HCT116 (cell line): ENCODE measurements around the gene CRIM1. TPM values are rescaled to one million over a fixed set of nuclear protein-coding genes. Genes with fewer than 3 reads are reported as not detected.

Experiments used
- ATAC-seq: fragments of 200-7000 bp; cut with Tn5 transposase; 2 replicates; pipeline ENCODE4 v1.9.1; 2020; ENCODE audit warnings: mild to moderate bottlenecking, moderate library complexity
- BruUV-seq: library from RNA; stranded (reverse); fragments of 400-500 nt; replicated peaks from 2 replicates; lab custom pipeline; 2021; lab: Mats Ljungman, UMichigan
- CTCF ChIA-PET: fragments of 300-600 bp; sonication (Branson Sonifier 250); formaldehyde crosslinking; loops from one replicate; lab custom pipeline; 2021; ENCODE audit warnings: antibody characterized with exemption; lab: Charles Lee
- POLR2A ChIA-PET: fragments of 300-600, 350-600 bp; sonication (Branson Sonifier 250); formaldehyde crosslinking; loops from one replicate; lab custom pipeline; 2021; ENCODE audit warnings: antibody characterized with exemption; lab: Charles Lee
- RAD21 ChIA-PET, 2 experiments: fragments of 300-600 bp; sonication (Branson Sonifier 250); formaldehyde crosslinking; loops; one replicate each; lab custom pipeline; 2023; ENCODE audit warnings: low total read pairs in 2 of 2; ENCODE audit not compliant: uncharacterized antibody in 2 of 2, unreplicated experiment in 2 of 2, low non-redundant PET in 1 of 2; lab: Charles Lee
- DNase-seq: peaks from one replicate; pipeline ENCODE4 v3.0.0-alpha.2; 2010; ENCODE audit warnings: low read depth, low spot score
- H2AFZ ChIP-seq: fragments of 200-600 bp; shearing (Covaris generic), sonication (generic); 2 replicates; pipeline ENCODE4 v1.6.1; 2017; ENCODE audit warnings: low read depth, mixed run types, mixed read lengths, antibody characterized with exemption, low read length; ENCODE audit not compliant: poor library complexity, severe bottlenecking
- H3K27ac ChIP-seq: 2 replicates; pipeline ENCODE4 v1.5.1; 2012; ENCODE audit warnings: low read depth, low read length
- H3K27me3 ChIP-seq: fragments of 200-600 bp; sonication (generic); 2 replicates; pipeline ENCODE4 v1.6.1; 2016; ENCODE audit warnings: mixed run types, low read length, mixed read lengths; ENCODE audit not compliant: insufficient read depth
- H3K36me3 ChIP-seq, 2 experiments: fragments of 200-500 bp in 1 of 2; fragments of 200-600 bp in 1 of 2; sonication (Bioruptor generic) in 1 of 2; sonication (generic) in 1 of 2; 2 replicates each; pipeline versions ENCODE4 v1.5.1 to v1.6.1; 2014 to 2016; ENCODE audit warnings: low read length in 2 of 2, inconsistent platforms in 1 of 2, mixed read lengths in 1 of 2, mixed run types in 1 of 2; ENCODE audit not compliant: insufficient read depth in 2 of 2, control insufficient read depth in 1 of 2
- H3K4me1 ChIP-seq, 2 experiments: fragments of 200-600 bp in 1 of 2; sonication (generic) in 1 of 2; 2 replicates each; pipeline versions ENCODE4 v1.5.1 to v1.6.1; 2012 to 2017; ENCODE audit warnings: low read length in 2 of 2, inconsistent platforms in 1 of 2, mild to moderate bottlenecking in 1 of 2, mixed read lengths in 1 of 2, mixed run types in 1 of 2, moderate library complexity in 1 of 2; ENCODE audit not compliant: insufficient read depth in 2 of 2, control insufficient read depth in 1 of 2
- H3K4me2 ChIP-seq: fragments of 200-600 bp; sonication (generic); 2 replicates; pipeline ENCODE4 v1.6.1; 2017; ENCODE audit warnings: mixed run types, low read length, mixed read lengths
- H3K4me3 ChIP-seq, 2 experiments: fragments of 200-600 bp in 1 of 2; sonication (generic) in 1 of 2; replicated peaks in 1 of 2; 2 replicates each; pipeline ENCODE4 v1.5.1; 2011 to 2016; ENCODE audit warnings: low read length in 2 of 2, control low read depth in 1 of 2, low read depth in 1 of 2, mild to moderate bottlenecking in 1 of 2, mixed read lengths in 1 of 2, mixed run types in 1 of 2
- H3K79me2 ChIP-seq: fragments of 200-600 bp; sonication (generic); 2 replicates; pipeline ENCODE4 v1.6.1; 2017; ENCODE audit warnings: mild to moderate bottlenecking, mixed run types, low read length, moderate library complexity, mixed read lengths; ENCODE audit not compliant: insufficient read depth
- H3K9ac ChIP-seq: fragments of 200-600 bp; sonication (generic); 2 replicates; pipeline ENCODE4 v1.6.1; 2016; ENCODE audit warnings: low read length, mixed read lengths
- H3K9me2 ChIP-seq: fragments of 200-600 bp; sonication (generic), shearing (Covaris generic); 2 replicates; pipeline ENCODE4 v1.6.1; 2017; ENCODE audit warnings: mixed run types, mild to moderate bottlenecking, moderate library complexity; ENCODE audit not compliant: insufficient read depth
- H3K9me3 ChIP-seq, 2 experiments: fragments of 200-500 bp in 1 of 2; fragments of 200-600 bp in 1 of 2; sonication (Bioruptor generic) in 1 of 2; sonication (generic) in 1 of 2; 2 replicates each; pipeline ENCODE4 v1.6.1; 2014 to 2017; ENCODE audit warnings: low read length in 2 of 2, mixed read lengths in 2 of 2, inconsistent platforms in 1 of 2, low read depth in 1 of 2, mild to moderate bottlenecking in 1 of 2, mixed run types in 1 of 2, moderate library complexity in 1 of 2; ENCODE audit not compliant: control insufficient read depth in 1 of 2, insufficient read depth in 1 of 2
- H4K20me1 ChIP-seq: fragments of 200-600 bp; sonication (generic), shearing (Covaris generic); 2 replicates; pipeline ENCODE4 v1.6.1; 2017; ENCODE audit warnings: mixed run types, mild to moderate bottlenecking, moderate library complexity; ENCODE audit not compliant: insufficient read depth
- ATF3 ChIP-seq: IDR thresholded peaks from 2 replicates; pipeline ENCODE4 v1.6.1; 2012
- CBX3 ChIP-seq: IDR thresholded peaks from 2 replicates; pipeline ENCODE4 v1.6.1; 2012; ENCODE audit warnings: low read depth
- CEBPB ChIP-seq: IDR thresholded peaks from 2 replicates; pipeline ENCODE4 v1.6.1; 2012; ENCODE audit warnings: low read depth
- CTCF ChIP-seq, 3 experiments: fragments of 200-600 bp in 1 of 3; sonication (generic) in 1 of 3; IDR thresholded peaks in 2 of 3; conservative IDR thresholded peaks in 1 of 3; 2 replicates each; pipeline ENCODE4 v1.5.1; 2012 to 2017; ENCODE audit warnings: low read depth in 2 of 3, low read length in 2 of 3, antibody characterized with exemption in 1 of 3, borderline replicate concordance in 1 of 3, control low read depth in 1 of 3, mild to moderate bottlenecking in 1 of 3, mixed read lengths in 1 of 3, mixed run types in 1 of 3, moderate library complexity in 1 of 3; ENCODE audit not compliant: insufficient read depth in 1 of 3
- EGR1 ChIP-seq: IDR thresholded peaks from 2 replicates; pipeline ENCODE4 v1.6.1; 2012; ENCODE audit warnings: low read depth
- ELF1 ChIP-seq: IDR thresholded peaks from 2 replicates; pipeline ENCODE4 v1.6.1; 2012; ENCODE audit warnings: low read depth, borderline replicate concordance
- EZH2 ChIP-seq: fragments of 200-600 bp; sonication (generic); IDR thresholded peaks from 2 replicates; pipeline ENCODE4 v1.6.1; 2017; ENCODE audit warnings: antibody characterized with exemption, mixed run types
- EZH2phosphoT487 ChIP-seq: fragments of 200-600 bp; IDR thresholded peaks from 2 replicates; pipeline ENCODE4 v1.6.1; 2018; ENCODE audit warnings: antibody characterized with exemption, borderline replicate concordance
- FOSL1 ChIP-seq: IDR thresholded peaks from 2 replicates; pipeline ENCODE4 v1.6.1; 2012; ENCODE audit warnings: low read depth
- JUND ChIP-seq: IDR thresholded peaks from 2 replicates; pipeline ENCODE4 v1.6.1; 2012
- MAX ChIP-seq: IDR thresholded peaks from 2 replicates; pipeline ENCODE4 v1.6.1; 2012
- POLR2A ChIP-seq: IDR thresholded peaks from 2 replicates; pipeline ENCODE4 v1.7.0; 2011; ENCODE audit warnings: borderline replicate concordance; ENCODE audit not compliant: insufficient read depth, insufficient read length; ENCODE audit errors: extremely low read depth
- REST ChIP-seq: IDR thresholded peaks from 2 replicates; pipeline ENCODE4 v1.6.1; 2012; ENCODE audit warnings: low read depth
- SIN3A ChIP-seq: IDR thresholded peaks from 2 replicates; pipeline ENCODE4 v1.6.1; 2012; ENCODE audit warnings: low read depth
- SP1 ChIP-seq: IDR thresholded peaks from 2 replicates; pipeline ENCODE4 v1.6.1; 2012; ENCODE audit warnings: low read depth
- SRF ChIP-seq: IDR thresholded peaks from 2 replicates; pipeline ENCODE4 v1.6.1; 2012; ENCODE audit warnings: low read depth
- TCF7L2 ChIP-seq: IDR thresholded peaks from 2 replicates; pipeline ENCODE4 v1.7.0; 2011; ENCODE audit warnings: borderline replicate concordance, inconsistent platforms; ENCODE audit not compliant: insufficient read depth, insufficient read length; ENCODE audit errors: extremely low read depth
- YY1 ChIP-seq: IDR thresholded peaks from 2 replicates; pipeline ENCODE4 v1.6.1; 2011; ENCODE audit warnings: low read length, low read depth, moderate library complexity, mild to moderate bottlenecking; ENCODE audit not compliant: insufficient replicate concordance; ENCODE audit errors: extremely low read depth
- ZBTB33 ChIP-seq: IDR thresholded peaks from 2 replicates; pipeline ENCODE4 v1.6.1; 2011; ENCODE audit warnings: mild to moderate bottlenecking, low read length, moderate library complexity; ENCODE audit not compliant: insufficient replicate concordance; ENCODE audit errors: extremely low read depth
- ZFX ChIP-seq: fragments of 450-650 bp; IDR thresholded peaks from 2 replicates; pipeline ENCODE4 v1.6.1; 2017
- ZNF274 ChIP-seq: fragments of 200-500 bp; sonication (Bioruptor generic); IDR thresholded peaks from 2 replicates; pipeline ENCODE4 v1.6.1; 2014; ENCODE audit warnings: mild to moderate bottlenecking, low read depth, low read length, inconsistent platforms
- intact Hi-C: fragments of 100-400 bp; cut with micrococcal nuclease; formaldehyde crosslinking; loops from 2 replicates; pipeline ENCODE4 v1.10.0; 2022
- total RNA-seq: library from RNA; stranded (reverse); gene quantifications from one replicate; pipeline ENCODE4 v1.2.1, GENCODE V29; 2021; ENCODE audit not compliant: unreplicated experiment

Gene CRIM1
- total RNA-seq, 1 experiment from 2014 or later = 27.2 TPM

GRCh38 chr2:36389091-36389564 is 33.5 kb downstream of the CRIM1 start:
- ATAC-seq = no peak
- intact Hi-C loops = no loop called here
- Histone ChIP-seq H4K20me1 (no peaks in the 10 kb centered on the region), H3K9ac (no peak overlapping the region), H3K27me3 (no peaks in the 10 kb centered on the region), H3K4me3 (no peak overlapping the region), H2AFZ (no peak overlapping the region), H3K27ac (no peak overlapping the region), H3K36me3 (no peaks in the 10 kb centered on the region), H3K9me3 (no peaks in the 10 kb centered on the region), H3K9me2 (no peaks in the 10 kb centered on the region), H3K79me2 (peaks cover 16% of the 10 kb centered on the region; the same call in 1 of the 2 replicates), H3K4me1 (peaks cover 2 to 13% of the 10 kb centered on the region in 2 experiments; a peak in 2 of 4 replicates), H3K4me2 (no peak overlapping the region)
- ChIA-PET RAD21 (no interaction called here), POLR2A (no interaction called here), CTCF (no interaction called here)
- TF ChIP-seq CTCF (IDR thresholded peaks at IDR 0.05 in 2 of 3, conservative IDR thresholded peaks at IDR 0.05 in 1 of 3; ENCODE audit: borderline replicate concordance in 1 of 3, insufficient read depth in 1 of 3, low read depth in 2 of 3, low read length in 2 of 3) (no peak), REST (no peak), ZNF274 (no peak), ZBTB33 (no peak), SRF (no peak), POLR2A (no peak), JUND (0 out of 2 replicates have a peak, but pooled peaks have one; percentile 27), TCF7L2 (no peak), FOSL1 (peak; percentile 28; the same call in 1 of the 2 replicates), ELF1 (no peak), SP1 (no peak), ATF3 (no peak), MAX (no peak), EZH2 (no peak), SIN3A (no peak), YY1 (no peak), EGR1 (no peak), ZFX (no peak), CEBPB (0 out of 2 replicates have a peak, but pooled peaks have one; percentile 24), EZH2phosphoT487 (no peak), CBX3 (no peak)
- no peak for DNase-seq
- BruUV-seq = no TSS peak
